Osteocyte (in vitro differentiated cells): Measurements from ENCODE around the gene EBF3. TPM values are rescaled to one million over a fixed set of nuclear protein-coding genes. Genes with fewer than 3 reads are reported as not detected.
A peak's percentile ranks its signal among the peaks of the same experiment; 100 is the strongest.

Experiments used
- DNase-seq: peaks from one replicate; pipeline ENCODE4 v3.0.0; 2021; ENCODE audit warnings: mixed read lengths; ENCODE audit not compliant: unreplicated experiment; ENCODE audit errors: extremely low spot score
- H3K27ac Mint-ChIP-seq: one replicate; pipeline ENCODE4 v1.8.0; 2021; ENCODE audit warnings: mild to moderate bottlenecking, mixed read lengths; ENCODE audit not compliant: unreplicated experiment
- H3K27me3 Mint-ChIP-seq: one replicate; pipeline ENCODE4 v1.8.0; 2021; ENCODE audit warnings: mixed read lengths; ENCODE audit not compliant: unreplicated experiment
- H3K36me3 Mint-ChIP-seq: one replicate; pipeline ENCODE4 v1.8.0; 2021; ENCODE audit warnings: mixed read lengths; ENCODE audit not compliant: unreplicated experiment
- H3K4me1 Mint-ChIP-seq: one replicate; pipeline ENCODE4 v1.8.0; 2021; ENCODE audit warnings: mixed read lengths; ENCODE audit not compliant: unreplicated experiment
- H3K4me3 Mint-ChIP-seq: one replicate; pipeline ENCODE4 v1.8.0; 2021; ENCODE audit warnings: mild to moderate bottlenecking, moderate library complexity, mixed read lengths; ENCODE audit not compliant: unreplicated experiment
- H3K9me3 Mint-ChIP-seq: one replicate; pipeline ENCODE4 v1.8.0; 2021; ENCODE audit warnings: mixed read lengths; ENCODE audit not compliant: unreplicated experiment
- CTCF ChIP-seq: fragments of 200-600 bp; sonication (generic); IDR thresholded peaks from 2 replicates; pipeline ENCODE4 v1.5.0; 2021; ENCODE audit warnings: antibody characterized with exemption, mild to moderate bottlenecking, moderate library complexity
- total RNA-seq: library from RNA; stranded (reverse); gene quantifications from 2 replicates; pipeline ENCODE4 v1.2.1, GENCODE V29; 2021

EBF3 gene
- total RNA-seq, 1 donor from 2014 or later, result 0.59 TPM

- TF ChIP-seq CTCF, result peak; percentile 65
- no peaks in the 10 kb centered on the region for H3K4me1 Mint-ChIP-seq
Observed at GRCh38 chr10:129888784-129889616, 75.1 kb downstream of the EBF3 start.

GRCh38 chr10:129887986-129888783, 75.9 kb downstream of the EBF3 start:
- DNase-seq, result no peak
- H3K27ac Mint-ChIP-seq, result no peak overlapping the region
- no peak overlapping the region for H3K4me3 Mint-ChIP-seq
- H3K9me3 Mint-ChIP-seq, result no peaks in the 10 kb centered on the region
- no peak for TF ChIP-seq CTCF
- no peaks in the 10 kb centered on the region for H3K36me3 Mint-ChIP-seq
- H3K27me3 Mint-ChIP-seq, result no peaks in the 10 kb centered on the region
- no peaks in the 10 kb centered on the region for H3K4me1 Mint-ChIP-seq

More at GRCh38 chr10:129888784-129889616, 75.1 kb downstream of the EBF3 start:
- no peak for DNase-seq
- H3K36me3 Mint-ChIP-seq, result no peaks in the 10 kb centered on the region
- no peak overlapping the region for H3K4me3 Mint-ChIP-seq
- no peaks in the 10 kb centered on the region for H3K27me3 Mint-ChIP-seq
- no peak overlapping the region for H3K27ac Mint-ChIP-seq
- H3K9me3 Mint-ChIP-seq, result no peaks in the 10 kb centered on the region

- H3K27me3 Mint-ChIP-seq, result no peaks in the 10 kb centered on the region
- H3K4me1 Mint-ChIP-seq, result no peaks in the 10 kb centered on the region
- H3K9me3 Mint-ChIP-seq, result no peaks in the 10 kb centered on the region
- H3K4me3 Mint-ChIP-seq, result no peak overlapping the region
- no peak for DNase-seq
- TF ChIP-seq CTCF, result no peak
- H3K27ac Mint-ChIP-seq, result no peak overlapping the region
- H3K36me3 Mint-ChIP-seq, result no peaks in the 10 kb centered on the region
Observed at GRCh38 chr10:129887381-129887905, 76.6 kb downstream of the EBF3 start.

- DNase-seq, result no peak
- no peak overlapping the region for H3K4me3 Mint-ChIP-seq
- no peak for TF ChIP-seq CTCF
- no peaks in the 10 kb centered on the region for H3K9me3 Mint-ChIP-seq
- no peaks in the 10 kb centered on the region for H3K27me3 Mint-ChIP-seq
- H3K27ac Mint-ChIP-seq, result no peak overlapping the region
- H3K36me3 Mint-ChIP-seq, result no peaks in the 10 kb centered on the region
- H3K4me1 Mint-ChIP-seq, result no peaks in the 10 kb centered on the region
Observed at GRCh38 chr10:129886263-129886662, 77.8 kb downstream of the EBF3 start.

GRCh38 chr10:129885526-129885925, 78.5 kb downstream of the EBF3 start:
- no peaks in the 10 kb centered on the region for H3K36me3 Mint-ChIP-seq
- no peak overlapping the region for H3K27ac Mint-ChIP-seq
- no peak overlapping the region for H3K4me3 Mint-ChIP-seq
- H3K4me1 Mint-ChIP-seq, result no peaks in the 10 kb centered on the region
- DNase-seq, result no peak
- TF ChIP-seq CTCF, result no peak
- no peaks in the 10 kb centered on the region for H3K9me3 Mint-ChIP-seq
- no peaks in the 10 kb centered on the region for H3K27me3 Mint-ChIP-seq
